GM12872 (cell line): Measurements from ENCODE around the gene SUGCT.

ENCODE experiments used
- TF ChIP-seq, protein P1 (sequence below): IDR thresholded peaks from 3 replicates; pipeline ENCODE4 v1.5.1; 2011; ENCODE audit warnings: low read depth, mild to moderate bottlenecking, low read length, moderate library complexity; ENCODE audit not compliant: insufficient read depth

SUGCT gene

DNA sequence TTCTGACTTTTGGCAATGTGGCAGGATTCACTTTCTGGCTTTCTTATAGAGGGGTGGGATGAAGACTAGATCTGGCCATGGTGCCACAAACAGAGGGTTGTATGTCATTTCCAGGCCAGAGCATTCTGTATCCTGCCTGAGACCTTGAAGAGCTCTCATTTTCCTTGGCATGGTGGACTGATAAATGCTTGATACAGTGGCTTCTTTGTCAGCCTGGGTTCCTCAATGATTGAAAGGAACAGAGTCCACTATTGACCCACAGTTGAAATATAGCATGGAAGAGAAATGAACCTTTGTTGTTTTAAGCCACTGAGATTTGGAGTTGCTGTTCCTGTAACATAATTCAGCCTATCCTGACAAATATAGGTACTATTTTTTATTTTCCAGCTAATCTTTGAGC is 462.7 kb downstream of the SUGCT start:
- TF ChIP-seq, protein P1, sequence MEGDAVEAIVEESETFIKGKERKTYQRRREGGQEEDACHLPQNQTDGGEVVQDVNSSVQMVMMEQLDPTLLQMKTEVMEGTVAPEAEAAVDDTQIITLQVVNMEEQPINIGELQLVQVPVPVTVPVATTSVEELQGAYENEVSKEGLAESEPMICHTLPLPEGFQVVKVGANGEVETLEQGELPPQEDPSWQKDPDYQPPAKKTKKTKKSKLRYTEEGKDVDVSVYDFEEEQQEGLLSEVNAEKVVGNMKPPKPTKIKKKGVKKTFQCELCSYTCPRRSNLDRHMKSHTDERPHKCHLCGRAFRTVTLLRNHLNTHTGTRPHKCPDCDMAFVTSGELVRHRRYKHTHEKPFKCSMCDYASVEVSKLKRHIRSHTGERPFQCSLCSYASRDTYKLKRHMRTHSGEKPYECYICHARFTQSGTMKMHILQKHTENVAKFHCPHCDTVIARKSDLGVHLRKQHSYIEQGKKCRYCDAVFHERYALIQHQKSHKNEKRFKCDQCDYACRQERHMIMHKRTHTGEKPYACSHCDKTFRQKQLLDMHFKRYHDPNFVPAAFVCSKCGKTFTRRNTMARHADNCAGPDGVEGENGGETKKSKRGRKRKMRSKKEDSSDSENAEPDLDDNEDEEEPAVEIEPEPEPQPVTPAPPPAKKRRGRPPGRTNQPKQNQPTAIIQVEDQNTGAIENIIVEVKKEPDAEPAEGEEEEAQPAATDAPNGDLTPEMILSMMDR = no peak

DNA sequence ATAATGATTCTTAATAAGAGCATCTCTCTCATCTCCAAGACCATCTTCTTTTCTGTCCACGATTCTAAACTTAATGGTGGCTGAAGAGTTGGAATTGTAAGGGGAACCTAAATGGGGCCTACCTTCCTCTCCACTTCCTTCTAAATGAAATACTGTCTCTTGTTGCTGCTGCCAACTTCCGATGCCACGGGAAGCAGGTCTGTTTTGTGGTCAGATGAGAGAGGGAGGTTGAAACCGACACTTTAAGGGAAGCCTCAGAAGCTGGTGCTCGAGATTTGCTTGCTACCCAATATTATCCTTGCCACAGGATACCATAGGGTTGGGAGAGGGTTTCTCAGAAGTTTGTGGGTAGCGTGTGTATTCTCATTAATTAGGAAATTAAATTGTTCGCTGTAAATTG is 464.1 kb downstream of the SUGCT start:
- TF ChIP-seq, protein P1 = no peak

DNA sequence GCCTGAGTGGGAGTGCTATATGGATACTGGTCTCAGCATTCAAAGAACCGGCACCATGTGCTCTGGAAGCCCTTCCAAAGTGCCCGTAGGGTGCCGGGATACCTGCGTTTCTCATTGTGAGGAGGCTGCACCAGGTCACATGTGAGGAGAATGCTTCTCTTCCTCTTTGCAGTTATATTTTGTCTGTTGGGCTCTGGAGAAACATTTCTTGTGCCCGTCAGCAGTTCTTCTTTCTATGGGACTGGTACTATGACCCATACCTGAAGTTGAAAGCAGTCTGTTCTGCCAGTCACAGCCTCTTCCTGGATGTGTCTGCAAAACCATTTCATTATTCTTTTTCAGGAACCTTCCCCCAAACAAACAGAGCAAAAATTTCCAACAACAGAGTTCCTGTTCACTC is 465.0 kb downstream of the SUGCT start:
- TF ChIP-seq, protein P1 = no peak

DNA sequence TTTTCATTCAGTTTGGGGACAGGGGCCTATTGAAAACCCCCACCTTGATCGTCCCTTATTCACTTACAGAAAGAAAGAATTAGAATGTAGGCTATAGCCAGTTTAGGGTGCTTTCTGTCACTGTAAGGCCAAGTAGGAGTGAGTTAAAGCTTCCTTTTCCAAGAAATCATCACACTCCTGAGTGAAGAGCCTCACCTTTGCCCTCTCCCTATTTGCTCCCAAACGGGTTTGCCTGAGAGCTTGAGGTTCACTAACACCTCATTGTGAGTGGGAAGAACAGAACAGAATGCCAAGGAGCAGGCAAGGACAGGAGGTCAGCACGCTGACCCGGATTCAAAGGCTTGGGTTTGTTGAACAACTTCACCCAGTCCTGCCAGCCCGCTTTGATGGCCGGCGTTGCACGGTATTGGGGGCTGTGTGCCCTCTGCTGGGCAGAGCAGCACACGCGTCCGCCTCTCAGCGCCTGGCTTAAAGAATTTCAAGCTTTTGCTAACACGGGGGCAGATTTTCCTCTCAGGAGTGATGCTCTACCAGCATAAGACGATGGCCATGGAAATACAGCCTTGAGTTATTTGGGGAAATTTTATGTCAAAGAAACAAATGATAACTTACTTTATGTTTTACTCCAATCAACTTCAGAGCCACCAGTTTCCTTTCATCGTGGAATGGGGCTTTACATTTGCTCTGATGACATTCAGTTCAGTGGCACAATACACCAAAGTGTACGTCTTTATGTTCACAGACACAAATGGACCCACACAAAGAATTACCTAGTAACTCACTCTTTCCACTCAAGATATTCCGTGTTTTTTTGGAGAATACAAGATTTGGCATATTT is 470.0 kb downstream of the SUGCT start:
- TF ChIP-seq, protein P1 = peak; percentile 72

DNA sequence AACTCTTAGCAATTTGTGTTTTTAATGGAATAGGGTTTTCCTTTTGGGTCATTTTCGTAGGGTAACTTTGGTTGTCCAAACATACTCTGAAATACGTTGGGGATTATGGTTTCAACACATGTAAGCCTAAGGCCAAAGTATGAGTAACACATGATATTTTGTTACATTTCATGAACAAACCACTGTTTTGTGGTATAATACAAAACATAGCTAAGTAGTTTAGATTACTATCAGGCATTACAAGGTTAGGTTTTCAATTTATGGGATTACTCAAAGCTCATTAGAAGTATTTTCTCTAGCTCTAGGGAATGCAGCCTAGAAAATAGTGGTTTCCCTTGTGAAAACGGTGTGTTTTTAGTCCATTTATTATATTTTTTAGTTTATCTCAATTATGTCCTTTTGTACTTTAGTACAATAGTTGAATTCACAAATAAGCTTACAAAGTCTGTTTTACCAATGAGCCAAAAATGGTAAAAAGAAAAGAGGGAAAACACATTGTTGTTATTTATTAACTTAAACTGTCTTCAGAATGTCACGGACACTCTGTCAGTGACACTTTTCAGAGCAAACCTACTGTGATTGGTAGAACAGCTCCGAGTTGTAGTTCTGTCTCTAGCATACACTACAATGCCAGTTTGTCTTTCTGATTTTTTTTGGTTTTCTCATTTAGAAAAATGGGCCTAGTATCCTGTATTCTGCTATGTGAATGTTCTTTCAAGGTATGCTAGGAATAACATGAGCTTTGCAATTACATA is 473.7 kb downstream of the SUGCT start:
- TF ChIP-seq, protein P1 = no peak

GRCh38 chr7:40610461-40610860 is 475.7 kb downstream of the SUGCT start:
- TF ChIP-seq, protein P1 = no peak

DNA sequence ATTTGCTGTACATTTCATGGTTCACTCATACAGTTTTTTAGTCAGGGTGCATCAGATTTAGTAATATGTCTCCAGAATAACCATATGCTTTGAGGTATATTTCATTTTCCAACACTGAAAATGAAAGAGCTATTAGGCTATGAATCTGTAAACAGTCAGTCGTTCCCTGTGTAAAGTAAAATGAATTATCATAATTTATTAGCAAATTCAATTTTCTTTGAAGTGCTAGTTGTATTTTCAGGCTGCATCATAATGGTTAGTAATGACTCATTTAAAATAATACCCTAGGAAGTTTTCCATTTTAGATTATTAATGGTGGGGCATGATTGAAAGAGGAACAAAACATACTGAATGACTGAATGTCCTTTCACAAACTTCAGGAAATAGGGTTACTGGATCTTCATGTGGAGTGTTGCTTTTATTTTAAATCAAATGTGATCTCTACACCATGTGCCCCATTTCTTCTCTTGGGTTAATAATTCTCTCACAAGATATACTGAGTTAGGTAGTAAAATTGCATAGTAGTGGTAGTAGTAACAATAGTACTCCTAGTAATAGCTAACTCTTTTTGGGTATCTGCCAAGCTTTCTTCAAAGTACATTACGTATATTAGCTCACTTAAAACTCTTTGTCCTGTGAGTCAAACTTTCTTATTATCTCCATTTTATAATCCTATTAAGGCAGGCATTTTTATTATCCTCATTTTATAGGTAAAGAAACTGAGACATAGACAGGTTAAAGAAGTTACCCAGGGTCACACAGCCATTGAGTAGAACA is 476.5 kb downstream of the SUGCT start:
- TF ChIP-seq, protein P1 = no peak
